ENCODE measurements around the gene PKN1. TPM values are rescaled to one million over a fixed set of nuclear protein-coding genes. Genes with fewer than 3 reads are reported as not detected.

The PKN1 gene
- total and polyA plus RNA-seq, 9 of the 15 experiments (the other 6 are each of a cell fraction or from before 2014, with no cell fraction given): 0.30 to 228 (median 77.5) TPM

DNA sequence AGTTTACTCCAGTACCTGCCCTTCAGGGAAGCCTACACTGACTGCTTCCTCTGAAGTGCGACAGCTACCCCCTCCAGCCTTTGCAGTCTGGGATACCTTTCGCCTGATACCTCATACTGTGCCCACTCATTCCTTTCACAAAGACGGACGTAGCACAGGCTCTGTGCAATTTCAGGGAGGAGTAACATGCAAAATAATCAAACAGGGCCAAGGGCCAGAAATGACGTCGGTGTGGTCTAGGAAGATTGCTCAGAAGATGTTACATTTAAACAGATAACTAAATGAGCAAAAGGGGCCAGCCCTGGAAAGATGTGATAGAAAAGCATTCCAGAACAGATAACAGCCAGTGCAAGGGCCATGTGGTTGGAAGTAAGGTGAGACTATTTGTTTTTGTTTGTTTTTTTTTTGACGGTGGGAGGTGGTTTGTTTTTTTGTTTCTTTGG is 7.4 kb upstream of the PKN1 start (continued):
- TF ChIP-seq ELF1 (tag; IDR thresholded peaks at IDR 0.05) (no peak), RBM17 (IDR thresholded peaks at IDR 0.05; ENCODE audit: borderline replicate concordance, low read depth, low read length) (no peak), PML (IDR thresholded peaks at IDR 0.05; ENCODE audit: low read length) (0 out of 2 replicates have a peak, but pooled peaks have one; percentile 26), KHSRP (IDR thresholded peaks at IDR 0.05) (no peak), HDAC1 (IDR thresholded peaks at IDR 0.05) (peak in 1 of 2 experiments; percentile 62; a peak in 1 of 4 replicates), TCF3 (CRISPR knock-in tag; IDR thresholded peaks at IDR 0.05) (peak; percentile 71), SRSF9 (IDR thresholded peaks at IDR 0.05; ENCODE audit: borderline replicate concordance, low read depth, low read length) (no peak), DACH1 (IDR thresholded peaks at IDR 0.05; ENCODE audit: partially characterized antibody) (no peak), CBFA2T3 (IDR thresholded peaks at IDR 0.05) (peak; percentile 91), NFRKB (IDR thresholded peaks at IDR 0.05; ENCODE audit: low read depth) (no peak), ZNF134 (CRISPR knock-in tag; conservative IDR thresholded peaks at IDR 0.05) (peak; percentile 63), NELFE (IDR thresholded peaks at IDR 0.05; ENCODE audit: insufficient read depth, insufficient read length) (no peak), ZNF584 (CRISPR knock-in tag; IDR thresholded peaks at IDR 0.05; ENCODE audit: low read depth) (no peak), FOXA1 (IDR thresholded peaks at IDR 0.05; ENCODE audit: borderline replicate concordance) (no peak), ATF1 (CRISPR knock-in tag; IDR thresholded peaks at IDR 0.05) (no peak), ATF1 (tag; IDR thresholded peaks at IDR 0.05) (peak; percentile 71), SMARCE1 (IDR thresholded peaks at IDR 0.05) (peak; percentile 72), ZNF143 (CRISPR knock-in tag; IDR thresholded peaks at IDR 0.05) (no peak), RCOR1 (IDR thresholded peaks at IDR 0.05; ENCODE audit: borderline replicate concordance in 1 of 2, low read depth in 2 of 2, low read length in 2 of 2) (peak in 1 of 2 experiments; percentile 66; a peak in 2 of 4 replicates)
- TF ChIP-seq, protein P1, sequence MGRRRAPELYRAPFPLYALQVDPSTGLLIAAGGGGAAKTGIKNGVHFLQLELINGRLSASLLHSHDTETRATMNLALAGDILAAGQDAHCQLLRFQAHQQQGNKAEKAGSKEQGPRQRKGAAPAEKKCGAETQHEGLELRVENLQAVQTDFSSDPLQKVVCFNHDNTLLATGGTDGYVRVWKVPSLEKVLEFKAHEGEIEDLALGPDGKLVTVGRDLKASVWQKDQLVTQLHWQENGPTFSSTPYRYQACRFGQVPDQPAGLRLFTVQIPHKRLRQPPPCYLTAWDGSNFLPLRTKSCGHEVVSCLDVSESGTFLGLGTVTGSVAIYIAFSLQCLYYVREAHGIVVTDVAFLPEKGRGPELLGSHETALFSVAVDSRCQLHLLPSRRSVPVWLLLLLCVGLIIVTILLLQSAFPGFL (CRISPR knock-in tag; IDR thresholded peaks at IDR 0.05): no peak
- TF ChIP-seq, protein P2, sequence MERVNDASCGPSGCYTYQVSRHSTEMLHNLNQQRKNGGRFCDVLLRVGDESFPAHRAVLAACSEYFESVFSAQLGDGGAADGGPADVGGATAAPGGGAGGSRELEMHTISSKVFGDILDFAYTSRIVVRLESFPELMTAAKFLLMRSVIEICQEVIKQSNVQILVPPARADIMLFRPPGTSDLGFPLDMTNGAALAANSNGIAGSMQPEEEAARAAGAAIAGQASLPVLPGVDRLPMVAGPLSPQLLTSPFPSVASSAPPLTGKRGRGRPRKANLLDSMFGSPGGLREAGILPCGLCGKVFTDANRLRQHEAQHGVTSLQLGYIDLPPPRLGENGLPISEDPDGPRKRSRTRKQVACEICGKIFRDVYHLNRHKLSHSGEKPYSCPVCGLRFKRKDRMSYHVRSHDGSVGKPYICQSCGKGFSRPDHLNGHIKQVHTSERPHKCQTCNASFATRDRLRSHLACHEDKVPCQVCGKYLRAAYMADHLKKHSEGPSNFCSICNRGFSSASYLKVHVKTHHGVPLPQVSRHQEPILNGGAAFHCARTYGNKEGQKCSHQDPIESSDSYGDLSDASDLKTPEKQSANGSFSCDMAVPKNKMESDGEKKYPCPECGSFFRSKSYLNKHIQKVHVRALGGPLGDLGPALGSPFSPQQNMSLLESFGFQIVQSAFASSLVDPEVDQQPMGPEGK (CRISPR knock-in tag; IDR thresholded peaks at IDR 0.05; ENCODE audit: borderline replicate concordance): no peak
- TF ChIP-seq, protein P3, sequence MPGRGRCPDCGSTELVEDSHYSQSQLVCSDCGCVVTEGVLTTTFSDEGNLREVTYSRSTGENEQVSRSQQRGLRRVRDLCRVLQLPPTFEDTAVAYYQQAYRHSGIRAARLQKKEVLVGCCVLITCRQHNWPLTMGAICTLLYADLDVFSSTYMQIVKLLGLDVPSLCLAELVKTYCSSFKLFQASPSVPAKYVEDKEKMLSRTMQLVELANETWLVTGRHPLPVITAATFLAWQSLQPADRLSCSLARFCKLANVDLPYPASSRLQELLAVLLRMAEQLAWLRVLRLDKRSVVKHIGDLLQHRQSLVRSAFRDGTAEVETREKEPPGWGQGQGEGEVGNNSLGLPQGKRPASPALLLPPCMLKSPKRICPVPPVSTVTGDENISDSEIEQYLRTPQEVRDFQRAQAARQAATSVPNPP (IDR thresholded peaks at IDR 0.05; ENCODE audit: borderline replicate concordance, insufficient read depth, insufficient read length): no peak
- TF ChIP-seq, protein P4, sequence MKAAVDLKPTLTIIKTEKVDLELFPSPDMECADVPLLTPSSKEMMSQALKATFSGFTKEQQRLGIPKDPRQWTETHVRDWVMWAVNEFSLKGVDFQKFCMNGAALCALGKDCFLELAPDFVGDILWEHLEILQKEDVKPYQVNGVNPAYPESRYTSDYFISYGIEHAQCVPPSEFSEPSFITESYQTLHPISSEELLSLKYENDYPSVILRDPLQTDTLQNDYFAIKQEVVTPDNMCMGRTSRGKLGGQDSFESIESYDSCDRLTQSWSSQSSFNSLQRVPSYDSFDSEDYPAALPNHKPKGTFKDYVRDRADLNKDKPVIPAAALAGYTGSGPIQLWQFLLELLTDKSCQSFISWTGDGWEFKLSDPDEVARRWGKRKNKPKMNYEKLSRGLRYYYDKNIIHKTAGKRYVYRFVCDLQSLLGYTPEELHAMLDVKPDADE (conservative IDR thresholded peaks at IDR 0.05; ENCODE audit: control insufficient read depth, low read depth, low read length): no peak
- TF ChIP-seq, protein P5, sequence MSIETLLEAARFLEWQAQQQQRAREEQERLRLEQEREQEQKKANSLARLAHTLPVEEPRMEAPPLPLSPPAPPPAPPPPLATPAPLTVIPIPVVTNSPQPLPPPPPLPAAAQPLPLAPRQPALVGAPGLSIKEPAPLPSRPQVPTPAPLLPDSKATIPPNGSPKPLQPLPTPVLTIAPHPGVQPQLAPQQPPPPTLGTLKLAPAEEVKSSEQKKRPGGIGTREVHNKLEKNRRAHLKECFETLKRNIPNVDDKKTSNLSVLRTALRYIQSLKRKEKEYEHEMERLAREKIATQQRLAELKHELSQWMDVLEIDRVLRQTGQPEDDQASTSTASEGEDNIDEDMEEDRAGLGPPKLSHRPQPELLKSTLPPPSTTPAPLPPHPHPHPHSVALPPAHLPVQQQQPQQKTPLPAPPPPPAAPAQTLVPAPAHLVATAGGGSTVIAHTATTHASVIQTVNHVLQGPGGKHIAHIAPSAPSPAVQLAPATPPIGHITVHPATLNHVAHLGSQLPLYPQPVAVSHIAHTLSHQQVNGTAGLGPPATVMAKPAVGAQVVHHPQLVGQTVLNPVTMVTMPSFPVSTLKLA (conservative IDR thresholded peaks at IDR 0.05): peak in 1 of 2 experiments; percentile 22; a peak in 1 of 4 replicates
